ENCODE data around the gene ATXN1.
"Not testable (repeated sequence)": the region's sequence is repeated elsewhere in the genome, so short reads cannot be mapped to it uniquely, and the experiment has no call there.

Gene ATXN1

DNA sequence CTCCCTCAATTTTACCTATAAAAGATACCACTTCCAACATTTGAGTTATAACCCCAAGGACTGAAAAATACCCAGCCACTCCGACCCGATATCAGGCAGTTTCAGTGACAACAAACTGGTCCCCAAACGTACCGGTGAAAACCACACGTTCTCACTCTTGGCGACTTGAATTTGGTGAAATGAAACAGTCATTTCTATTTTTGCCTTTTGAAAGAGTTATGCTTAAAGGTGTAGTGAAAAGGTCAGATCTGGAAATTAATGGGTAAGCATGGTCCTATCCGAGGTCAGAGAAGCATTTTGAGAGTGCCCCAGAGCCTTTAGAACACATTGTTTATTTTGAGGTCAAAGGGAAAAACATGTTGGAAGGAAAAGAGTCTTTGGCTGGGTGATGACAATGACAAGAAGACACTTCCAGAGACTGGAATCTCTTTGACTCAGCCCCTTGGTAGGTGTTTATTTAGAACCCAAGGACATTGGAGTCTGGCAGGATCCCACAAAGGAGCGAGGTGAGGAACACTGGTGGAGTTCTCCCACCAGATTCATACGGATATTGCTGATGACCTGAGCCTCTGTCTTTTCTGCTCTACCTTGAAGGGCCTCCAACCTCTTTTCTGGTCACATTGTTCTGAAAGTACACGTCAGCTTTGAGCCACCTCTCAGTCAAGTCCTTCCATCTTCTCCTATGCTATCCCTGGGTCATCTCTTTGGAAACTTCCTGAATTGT lies 287.9 kb downstream of the ATXN1 start:
- no peak for DNase-seq (ENCODE audit: low spot score)

DNA sequence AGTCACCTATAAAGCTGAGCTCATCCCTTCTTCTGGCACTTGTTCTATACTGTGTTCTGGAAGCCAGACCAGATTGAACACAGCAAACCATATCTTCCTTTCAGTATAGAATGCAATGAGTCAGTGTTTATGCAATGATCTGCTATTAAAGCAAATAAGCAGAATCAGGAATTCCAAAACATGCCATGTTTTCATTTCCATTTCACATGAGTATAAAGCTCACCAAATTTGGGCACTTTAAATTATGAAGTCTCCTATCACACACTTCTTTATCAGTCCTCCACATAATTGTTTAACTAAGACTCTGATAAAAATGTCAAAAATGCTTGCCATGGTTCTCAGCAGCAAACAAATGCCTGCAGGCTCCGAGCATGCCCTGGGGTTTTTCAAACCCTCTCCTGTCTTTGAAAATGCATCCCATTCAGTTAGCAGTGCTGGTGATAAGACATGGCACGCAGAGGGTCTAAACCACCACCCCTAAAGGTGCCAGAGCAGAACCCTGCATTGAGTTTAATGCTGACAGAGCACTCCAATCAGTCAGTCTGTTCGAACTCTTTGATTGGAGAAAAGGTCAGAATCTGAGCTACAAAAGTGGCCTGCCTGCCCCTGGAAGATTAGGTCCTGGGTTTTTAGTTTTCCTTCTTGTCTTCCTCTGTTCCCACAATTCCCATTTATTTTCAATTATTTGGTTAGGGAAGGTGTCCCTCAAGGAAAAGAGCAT lies 288.8 kb downstream of the ATXN1 start:
- DNase-seq (ENCODE audit: low spot score), result no peak

GRCh38 chr6:16471910-16472297 lies 289.4 kb downstream of the ATXN1 start:
- DNase-seq (ENCODE audit: low spot score), result no peak

DNA sequence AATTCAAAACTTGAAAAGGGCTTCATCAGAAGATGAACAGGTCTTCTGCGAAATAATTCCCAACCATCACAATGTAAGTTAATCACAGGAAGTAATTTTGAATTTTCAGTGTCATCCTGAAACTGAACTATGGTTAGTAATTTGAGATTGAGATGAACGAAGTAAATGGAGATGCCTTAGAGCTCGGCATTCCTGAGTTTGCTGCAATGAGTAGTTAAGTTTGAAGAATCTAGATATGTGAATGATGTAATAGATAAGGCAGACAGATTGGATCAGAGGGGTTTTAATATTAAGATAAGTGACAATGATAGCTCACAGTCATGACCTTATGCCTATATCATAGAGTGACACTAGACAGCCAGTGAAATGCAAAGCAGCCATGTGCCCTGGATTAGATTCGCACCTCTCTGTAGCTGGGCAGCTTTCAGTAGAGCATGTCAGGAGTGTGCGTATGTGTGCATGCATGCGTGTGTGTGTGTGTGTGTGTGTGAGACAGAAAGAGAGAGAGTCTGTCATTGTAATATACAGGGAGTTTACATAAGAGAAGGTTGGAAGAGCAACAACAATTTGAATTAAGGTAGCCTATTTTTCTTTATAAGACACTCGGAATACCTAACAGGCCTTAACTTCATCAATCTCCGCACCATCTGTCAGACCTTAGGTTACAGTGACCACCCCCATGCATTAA lies 289.9 kb downstream of the ATXN1 start:
- DNase-seq (ENCODE audit: low spot score), result no peak

- DNase-seq (ENCODE audit: low spot score), result no peak
These were observed 290.6 kb downstream of the ATXN1 start for GRCh38 chr6:16470502-16471221.

DNA sequence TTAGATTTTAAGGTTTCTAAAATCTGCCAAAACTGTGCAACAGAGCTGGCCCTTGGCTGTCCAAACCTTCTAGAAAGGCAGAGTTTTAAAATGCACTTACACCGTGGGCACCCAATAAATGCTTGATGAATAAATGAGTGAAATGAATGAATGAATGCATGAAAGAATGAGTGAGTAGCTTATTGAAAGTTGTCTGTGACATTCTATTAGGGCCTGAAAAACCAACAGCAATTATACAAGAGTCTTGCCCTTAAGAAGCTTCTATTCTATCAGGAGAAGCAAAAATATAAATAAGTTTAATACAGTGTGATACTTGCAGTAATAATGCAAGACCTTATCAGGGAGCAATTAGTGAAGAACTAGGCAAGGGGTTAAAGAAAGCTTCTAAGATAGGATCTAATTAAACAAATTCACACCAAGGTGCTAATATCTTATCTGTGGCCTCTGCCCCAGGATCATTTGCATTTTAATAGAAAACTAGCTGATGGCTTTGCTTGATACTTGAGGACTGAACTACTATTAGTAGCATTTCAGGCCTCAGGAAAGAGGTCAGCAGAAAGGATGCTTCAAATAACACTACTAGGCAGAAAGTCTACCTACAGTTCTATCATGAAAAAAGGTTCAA lies 292.2 kb downstream of the ATXN1 start:
- no peak for DNase-seq (ENCODE audit: low spot score)

GRCh38 chr6:16466800-16467553 lies 294.3 kb downstream of the ATXN1 start:
- no peak for DNase-seq (ENCODE audit: low spot score)

DNA sequence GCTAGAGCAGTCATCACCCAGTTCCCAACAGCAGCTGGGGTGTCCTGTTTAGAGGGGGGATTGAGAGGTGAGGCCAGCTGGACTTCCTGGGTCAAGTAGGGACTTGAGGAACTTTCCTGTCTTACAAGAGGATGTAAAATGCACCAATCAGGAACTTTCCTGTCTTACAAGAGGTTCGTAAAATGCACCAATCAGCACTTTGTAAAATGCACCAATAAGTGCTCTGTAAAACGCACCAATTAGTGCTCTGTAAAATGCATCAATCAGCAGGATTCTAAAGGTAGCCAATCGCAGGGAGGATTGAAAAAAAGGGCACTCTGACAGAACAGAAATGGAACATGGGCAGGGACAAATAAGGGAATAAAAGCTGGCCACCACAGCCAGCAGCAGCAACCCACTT lies 297.2 kb downstream of the ATXN1 start:
- no peak for DNase-seq (ENCODE audit: low spot score)

- DNase-seq (ENCODE audit: low spot score), result not testable (repeated sequence)
These were observed 298.0 kb downstream of the ATXN1 start for GRCh38 chr6:16463246-16463645.

DNA sequence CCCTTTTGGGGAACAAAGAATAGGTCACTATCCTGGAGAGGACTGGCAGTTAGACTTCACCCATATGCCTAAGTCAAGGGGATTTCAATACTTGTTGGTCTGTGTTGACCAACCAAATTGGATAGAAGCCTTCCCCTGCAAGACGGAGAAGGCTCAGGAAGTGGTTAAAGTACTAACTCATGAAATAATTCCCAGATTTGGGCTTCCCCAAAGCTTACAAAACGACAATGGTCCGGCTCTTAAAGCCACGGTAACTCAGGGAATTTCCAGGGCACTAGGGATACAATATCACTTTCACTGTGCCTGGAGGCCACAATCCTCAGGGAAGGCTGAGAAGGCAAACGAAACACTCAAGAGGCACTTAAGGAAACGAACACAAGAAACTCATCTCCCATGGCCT lies 299.8 kb downstream of the ATXN1 start:
- no peak for DNase-seq (ENCODE audit: low spot score)

GRCh38 chr6:16459472-16459871 lies 301.8 kb downstream of the ATXN1 start:
- DNase-seq (ENCODE audit: low spot score), result not testable (repeated sequence)

GRCh38 chr6:16452348-16452747 lies 308.9 kb downstream of the ATXN1 start:
- DNase-seq (ENCODE audit: low spot score), result no peak

DNA sequence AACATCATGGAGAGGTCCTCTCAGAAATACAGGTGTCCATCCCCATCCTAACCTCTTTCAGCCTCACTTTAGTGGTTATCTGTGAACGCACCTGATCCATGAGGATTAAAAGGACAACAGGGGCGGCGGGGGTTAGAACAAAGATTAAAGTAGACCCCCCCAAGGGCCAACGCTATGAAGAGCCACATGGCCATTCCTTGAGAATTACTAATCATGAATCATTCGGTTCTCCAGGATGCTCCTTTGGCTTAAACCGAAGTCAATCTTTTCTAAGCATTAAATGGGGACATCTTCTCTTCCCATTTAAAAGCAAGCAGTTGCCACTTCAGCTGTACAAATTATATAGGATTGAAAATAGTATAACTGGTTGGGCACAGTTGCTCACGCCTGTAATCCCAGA lies 310.4 kb downstream of the ATXN1 start:
- no peak for DNase-seq (ENCODE audit: low spot score)

GRCh38 chr6:16450285-16450684 lies 311.0 kb downstream of the ATXN1 start:
- no peak for DNase-seq (ENCODE audit: low spot score)

GRCh38 chr6:16446273-16446672 lies 315.0 kb downstream of the ATXN1 start:
- no peak for DNase-seq (ENCODE audit: low spot score)

- no peak for DNase-seq (ENCODE audit: low spot score)
These were observed 319.2 kb downstream of the ATXN1 start for GRCh38 chr6:16442031-16442430.

- no peak for DNase-seq (ENCODE audit: low spot score)
These were observed 320.0 kb downstream of the ATXN1 start for GRCh38 chr6:16441262-16441661.

DNA sequence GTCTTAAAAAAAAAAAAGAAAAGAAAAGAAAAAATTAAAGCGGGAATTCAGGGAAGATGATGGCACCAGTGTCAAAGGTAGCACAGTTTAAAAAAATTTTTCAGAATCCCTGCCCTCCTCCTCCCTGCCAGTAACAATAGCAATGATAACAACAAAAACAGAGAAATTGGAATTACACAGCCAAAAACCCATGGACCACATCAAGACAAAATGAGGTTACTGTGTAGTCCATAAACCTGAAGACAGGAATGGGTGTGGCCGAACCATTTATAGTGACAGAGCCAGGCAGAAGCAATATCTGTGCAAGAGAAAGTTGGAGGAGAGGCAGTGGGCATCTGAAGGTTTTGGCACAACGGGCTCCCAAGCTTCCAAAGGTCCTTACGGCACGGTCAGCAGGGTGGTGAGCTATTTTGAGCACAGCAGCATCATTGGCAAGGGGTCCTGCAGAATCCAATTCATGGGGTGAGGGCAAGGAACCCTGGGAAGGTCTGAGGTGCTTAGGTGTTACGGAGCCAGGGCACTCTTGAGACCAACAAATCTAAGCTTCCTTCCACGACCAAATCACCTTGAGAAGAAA lies 320.5 kb downstream of the ATXN1 start:
- DNase-seq (ENCODE audit: low spot score), result no peak

- DNase-seq (ENCODE audit: low spot score), result no peak
These were observed 322.3 kb downstream of the ATXN1 start for GRCh38 chr6:16438718-16439591.

DNA sequence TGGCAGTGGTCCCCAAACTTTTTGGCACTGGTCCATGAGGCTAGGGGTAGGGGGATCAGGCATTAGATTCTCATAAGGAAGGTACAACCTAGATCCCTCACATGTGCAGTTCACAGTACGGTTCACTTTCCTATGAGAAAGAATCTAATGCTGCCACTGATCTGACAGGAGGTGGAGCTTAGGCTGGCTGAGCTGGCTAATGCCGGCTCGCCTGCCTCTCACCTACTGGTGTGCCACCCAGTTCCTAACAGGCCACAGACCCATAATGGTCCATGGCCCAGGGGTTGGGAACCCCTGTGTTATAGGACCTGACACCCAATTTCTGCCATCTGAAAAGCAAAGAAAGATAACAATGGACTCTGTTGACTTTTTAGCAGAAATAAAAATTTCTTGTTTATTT lies 323.3 kb downstream of the ATXN1 start:
- DNase-seq (ENCODE audit: low spot score), result no peak

Measured in ecto neural progenitor cell (in vitro differentiated cells).